GM21576 (cell line): ENCODE data around the gene PSORS1C2.
"Not testable (repeated sequence)": the region's sequence is repeated elsewhere in the genome, so short reads cannot be mapped to it uniquely, and the experiment has no call there.

Experiments used
- ATAC-seq: cut with Tn5 transposase; IDR thresholded peaks from one replicate; pipeline ENCODE4 v1.9.1; 2021; ENCODE audit warnings: mild to moderate bottlenecking, moderate library complexity; ENCODE audit not compliant: unreplicated experiment

PSORS1C2 gene

GRCh38 chr6:31168606-31169005, 29.7 kb upstream of the PSORS1C2 start:
- no peak for ATAC-seq

GRCh38 chr6:31165986-31166385, 27.1 kb upstream of the PSORS1C2 start:
- no peak for ATAC-seq

GRCh38 chr6:31165064-31165832, 26.4 kb upstream of the PSORS1C2 start:
- ATAC-seq = peak; percentile 67

- ATAC-seq = not testable (repeated sequence)
Observed at GRCh38 chr6:31164475-31165063, 25.7 kb upstream of the PSORS1C2 start.

GRCh38 chr6:31163922-31164321, 25.1 kb upstream of the PSORS1C2 start:
- ATAC-seq = no peak

- no peak for ATAC-seq
Observed at GRCh38 chr6:31162463-31163165, 23.7 kb upstream of the PSORS1C2 start.

GRCh38 chr6:31161216-31162126, 22.6 kb upstream of the PSORS1C2 start:
- no peak for ATAC-seq

- peak; percentile 3 for ATAC-seq
Observed at GRCh38 chr6:31158863-31159855, 20.3 kb upstream of the PSORS1C2 start.

GRCh38 chr6:31158140-31158862, 19.4 kb upstream of the PSORS1C2 start, which contains the start of gene TCF19:
Gene TCF19 (plus strand): TSS chr6:31158589. CDS start chr6:31159470, 881 bp downstream.
- peak; percentile 73 for ATAC-seq

- ATAC-seq = peak; percentile 1
Observed at GRCh38 chr6:31157513-31158139, 18.8 kb upstream of the PSORS1C2 start, which contains the start of gene CCHCR1. Gene CCHCR1 (minus strand): TSS chr6:31157802. CDS start chr6:31157600, 202 bp downstream.

- ATAC-seq = no peak
Observed at GRCh38 chr6:31156641-31157040, 17.8 kb upstream of the PSORS1C2 start.

- no peak for ATAC-seq
Observed at GRCh38 chr6:31154436-31154835, 15.6 kb upstream of the PSORS1C2 start.

- no peak for ATAC-seq
Observed at GRCh38 chr6:31152781-31153180, 13.9 kb upstream of the PSORS1C2 start.

GRCh38 chr6:31149827-31150447, 11.1 kb upstream of the PSORS1C2 start:
- ATAC-seq = no peak

- ATAC-seq = no peak
Observed at GRCh38 chr6:31145386-31145785, 6.5 kb upstream of the PSORS1C2 start.

GRCh38 chr6:31144970-31145340, 6.1 kb upstream of the PSORS1C2 start:
- no peak for ATAC-seq

- ATAC-seq = no peak
Observed at GRCh38 chr6:31144296-31144969, 5.6 kb upstream of the PSORS1C2 start.
